Measurements from ENCODE around the gene FBLN1. TPM values are rescaled to one million over a fixed set of nuclear protein-coding genes. Genes with fewer than 3 reads are reported as not detected.

Gene FBLN1
- polyA plus RNA-seq, 3 donors = 0.03 to 0.17 TPM; not detected in 1

DNA sequence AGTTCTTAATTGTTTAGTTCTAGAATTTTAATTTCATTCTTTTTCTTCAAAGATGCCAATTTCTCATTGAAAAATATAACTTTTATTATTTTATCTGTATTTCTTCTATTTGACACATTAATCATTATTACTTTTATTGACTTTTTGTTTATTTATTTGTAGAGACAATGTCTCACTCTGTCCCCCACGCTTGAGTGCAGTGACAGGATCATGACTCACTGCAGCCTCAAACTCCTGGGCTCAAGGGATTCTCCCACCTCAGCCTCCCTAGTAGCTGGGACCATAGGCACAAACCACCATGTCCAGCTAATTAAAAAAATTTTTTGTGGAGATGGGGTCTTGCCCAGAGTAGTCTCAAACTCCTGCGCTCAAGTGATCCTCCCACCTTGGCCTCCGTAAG lies 30.3 kb upstream of the FBLN1 start:
- peaks cover 0 to 3% (median 2%) of the 10 kb centered on the region in 7 donors for H3K9me3 Mint-ChIP-seq
- H3K4me1 Mint-ChIP-seq = peaks cover 4% of the 10 kb centered on the region
- Histone ChIP-seq H3K27me3 (ENCODE audit: control insufficient read depth in 2 of 2, insufficient read depth in 2 of 2, low read length in 2 of 2) (no peaks in the 10 kb centered on the region), H3K4me2 (replicated peaks; ENCODE audit: extremely low read depth, low read length, poor library complexity, severe bottlenecking) (no peak overlapping the region), H3K9me3 (replicated peaks in 1 of 2; ENCODE audit: control insufficient read depth in 1 of 2, insufficient read depth in 1 of 2, low read length in 2 of 2) (no peaks in the 10 kb centered on the region), H2AFZ (ENCODE audit: insufficient read depth, low read depth, low read length, poor library complexity, severe bottlenecking) (no peak overlapping the region), H4K20me1 (ENCODE audit: insufficient read depth, low read length) (no peaks in the 10 kb centered on the region), H3K4me3 (replicated peaks in 1 of 3; ENCODE audit: low read depth in 2 of 3, low read length in 3 of 3) (no peak overlapping the region), H3K4me1 (ENCODE audit: control insufficient read depth in 1 of 2, insufficient read depth in 2 of 2, low read length in 2 of 2) (no peaks in the 10 kb centered on the region), H3K79me2 (ENCODE audit: insufficient read depth, low read length) (no peaks in the 10 kb centered on the region), H3K36me3 (replicated peaks in 1 of 2; ENCODE audit: control insufficient read depth in 1 of 2, insufficient read depth in 2 of 2, low read length in 2 of 2) (no peaks in the 10 kb centered on the region), H3K27ac (ENCODE audit: low read depth in 1 of 2, low read length in 2 of 2) (no peak overlapping the region), H3K9ac (ENCODE audit: insufficient read depth, low read length, poor library complexity, severe bottlenecking) (no peak overlapping the region)
- intact Hi-C loops (cut with micrococcal nuclease) = no loop called here
- TF ChIP-seq, protein P1, sequence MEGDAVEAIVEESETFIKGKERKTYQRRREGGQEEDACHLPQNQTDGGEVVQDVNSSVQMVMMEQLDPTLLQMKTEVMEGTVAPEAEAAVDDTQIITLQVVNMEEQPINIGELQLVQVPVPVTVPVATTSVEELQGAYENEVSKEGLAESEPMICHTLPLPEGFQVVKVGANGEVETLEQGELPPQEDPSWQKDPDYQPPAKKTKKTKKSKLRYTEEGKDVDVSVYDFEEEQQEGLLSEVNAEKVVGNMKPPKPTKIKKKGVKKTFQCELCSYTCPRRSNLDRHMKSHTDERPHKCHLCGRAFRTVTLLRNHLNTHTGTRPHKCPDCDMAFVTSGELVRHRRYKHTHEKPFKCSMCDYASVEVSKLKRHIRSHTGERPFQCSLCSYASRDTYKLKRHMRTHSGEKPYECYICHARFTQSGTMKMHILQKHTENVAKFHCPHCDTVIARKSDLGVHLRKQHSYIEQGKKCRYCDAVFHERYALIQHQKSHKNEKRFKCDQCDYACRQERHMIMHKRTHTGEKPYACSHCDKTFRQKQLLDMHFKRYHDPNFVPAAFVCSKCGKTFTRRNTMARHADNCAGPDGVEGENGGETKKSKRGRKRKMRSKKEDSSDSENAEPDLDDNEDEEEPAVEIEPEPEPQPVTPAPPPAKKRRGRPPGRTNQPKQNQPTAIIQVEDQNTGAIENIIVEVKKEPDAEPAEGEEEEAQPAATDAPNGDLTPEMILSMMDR (IDR thresholded peaks at IDR 0.05) = no peak
- H3K4me3 Mint-ChIP-seq = no peak overlapping the region
- DNase-seq = no peak
- WGBS (ENCODE audit: insufficient coverage) = 100% methylated on average over 1 of the region's 3 CpGs
- peaks cover 2 to 4% (median 4%) of the 10 kb centered on the region in 3 donors for H3K27me3 Mint-ChIP-seq (ENCODE audit: low read depth in 3 of 3)
- no peaks in the 10 kb centered on the region for H3K36me3 Mint-ChIP-seq
- no peak overlapping the region for H3K27ac Mint-ChIP-seq

DNA sequence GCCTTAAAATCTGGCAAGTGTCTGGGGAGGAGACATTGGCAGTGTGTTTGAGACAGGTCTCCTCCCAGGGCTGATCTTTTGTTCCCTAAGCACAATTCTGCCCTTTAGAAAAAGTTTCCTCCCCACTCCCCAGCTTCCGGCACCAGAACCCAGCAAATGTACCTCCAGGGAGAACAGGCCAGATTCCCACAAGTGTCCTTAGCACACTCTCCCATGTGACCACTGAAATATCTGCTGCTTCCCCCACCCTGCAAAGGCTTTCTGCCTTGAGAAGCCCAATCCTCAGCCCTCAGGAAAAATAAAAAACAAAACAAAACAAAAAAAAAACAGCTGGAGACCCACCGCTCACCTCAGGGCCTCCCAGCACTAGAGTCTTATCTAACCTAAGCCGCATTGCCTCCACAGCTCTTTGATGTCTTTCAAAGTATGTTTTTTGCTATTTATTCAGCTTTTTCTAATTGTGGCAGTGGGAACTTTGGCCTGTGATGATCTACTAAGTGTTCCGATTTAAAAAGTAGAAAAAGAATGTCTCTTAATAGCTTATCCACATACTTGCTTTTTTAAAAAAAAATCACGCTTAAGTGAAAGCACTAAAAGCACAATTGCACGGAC lies 29.0 kb upstream of the FBLN1 start:
- intact Hi-C loops (cut with micrococcal nuclease) = no loop called here
- peaks cover 4% of the 10 kb centered on the region for H3K4me1 Mint-ChIP-seq

More for the DNA sequence above, 29.0 kb upstream of the FBLN1 start:
- Mint-ChIP-seq H3K4me3 (no peak overlapping the region), H3K27ac (no peak overlapping the region), H3K27me3 (ENCODE audit: low read depth in 3 of 3) (peaks cover 2 to 4% (median 2%) of the 10 kb centered on the region in 3 donors), H3K9me3 (peaks cover 0 to 5% (median 0%) of the 10 kb centered on the region in 7 donors), H3K36me3 (no peaks in the 10 kb centered on the region)
- no peaks in the 10 kb centered on the region for H3K27me3 ChIP-seq (ENCODE audit: control insufficient read depth in 2 of 2, insufficient read depth in 2 of 2, low read length in 2 of 2)
- no peak overlapping the region for H3K4me2 ChIP-seq (replicated peaks; ENCODE audit: extremely low read depth, low read length, poor library complexity, severe bottlenecking)
- no peaks in the 10 kb centered on the region for H4K20me1 ChIP-seq (ENCODE audit: insufficient read depth, low read length)
- TF ChIP-seq, protein P1 (IDR thresholded peaks at IDR 0.05) = no peak
- no peaks in the 10 kb centered on the region for H3K79me2 ChIP-seq (ENCODE audit: insufficient read depth, low read length)
- H3K36me3 ChIP-seq (replicated peaks in 1 of 2; ENCODE audit: control insufficient read depth in 1 of 2, insufficient read depth in 2 of 2, low read length in 2 of 2) = no peaks in the 10 kb centered on the region
- DNase-seq = no peak
- H3K27ac ChIP-seq (ENCODE audit: low read depth in 1 of 2, low read length in 2 of 2) = no peak overlapping the region
- no peaks in the 10 kb centered on the region for H3K9me3 ChIP-seq (replicated peaks in 1 of 2; ENCODE audit: control insufficient read depth in 1 of 2, insufficient read depth in 1 of 2, low read length in 2 of 2)
- H2AFZ ChIP-seq (ENCODE audit: insufficient read depth, low read depth, low read length, poor library complexity, severe bottlenecking) = no peak overlapping the region
- H3K4me3 ChIP-seq (replicated peaks in 1 of 3; ENCODE audit: low read depth in 2 of 3, low read length in 3 of 3) = no peak overlapping the region
- no peak overlapping the region for H3K9ac ChIP-seq (ENCODE audit: insufficient read depth, low read length, poor library complexity, severe bottlenecking)
- WGBS (ENCODE audit: insufficient coverage) = 93% methylated on average over 3 of the region's 6 CpGs
- H3K4me1 ChIP-seq (ENCODE audit: control insufficient read depth in 1 of 2, insufficient read depth in 2 of 2, low read length in 2 of 2) = no peaks in the 10 kb centered on the region

Measured in CD14-positive monocyte (primary cell).